Dermis lymphatic vessel endothelial cell (primary cell): ENCODE measurements around the gene KRIT1. TPM values are rescaled to one million over a fixed set of nuclear protein-coding genes. Genes with fewer than 3 reads are reported as not detected.

ENCODE experiments used
- total RNA-seq: library from RNA; depleted of rRNA; stranded (reverse); fragments of >200 nt; gene quantifications from 2 replicates; pipeline ENCODE4 v1.2.1, GENCODE V29; 2014

Gene KRIT1
- 32.0 and 43.1 TPM in 2 replicates for total RNA-seq

GRCh38 chr7:92245487-92246359 is at the start of gene KRIT1, which contains the start of gene ANKIB1:
KRIT1 (minus strand) TSS chr7:92245914; CDS start chr7:92242135, 3,779 bp downstream.
ANKIB1 (plus strand) TSS chr7:92245974; CDS start chr7:92294979, 49,005 bp downstream.

GRCh38 chr7:92178928-92179924 is 66.5 kb downstream of the KRIT1 start, which contains the start of gene LRRD1:
LRRD1 (minus strand) TSS chr7:92179142; CDS start chr7:92165202, 13,940 bp downstream.

Other genes starting within 250 kb of the KRIT1 start
- 77.7 and 85.5 TPM in 2 replicates for gene CYP51A1, start 111.4 kb downstream of the KRIT1 start, total RNA-seq
- gene LRRD1, start 66.8 kb downstream of the KRIT1 start, total RNA-seq, result not detected in 2 replicates
- 27.8 and 32.5 TPM in 2 replicates for gene ANKIB1, start 60 bp upstream of the KRIT1 start, total RNA-seq
- gene GATAD1, start 201.6 kb upstream of the KRIT1 start, total RNA-seq, result 14.0 and 16.9 TPM in 2 replicates
- not detected in 2 replicates for gene ERVW-1, start 232.0 kb upstream of the KRIT1 start, total RNA-seq